A673 (cell line): ENCODE results near the gene IL21R.

Source experiments
- CTCF ChIP-seq: fragments of 300-800, 200-600 bp; sonication (generic); conservative IDR thresholded peaks from 2 replicates; pipeline ENCODE4 v1.5.1; 2017; ENCODE audit warnings: low read depth, mild to moderate bottlenecking, antibody characterized with exemption, low read length, moderate library complexity, mixed read lengths
- EZH2 ChIP-seq: fragments of 200-600 bp; sonication (generic); IDR thresholded peaks from 2 replicates; pipeline ENCODE4 v1.6.1; 2017; ENCODE audit warnings: borderline replicate concordance, low read depth, mild to moderate bottlenecking, mixed read lengths, antibody characterized with exemption, low read length; ENCODE audit not compliant: poor library complexity, severe bottlenecking

DNA sequence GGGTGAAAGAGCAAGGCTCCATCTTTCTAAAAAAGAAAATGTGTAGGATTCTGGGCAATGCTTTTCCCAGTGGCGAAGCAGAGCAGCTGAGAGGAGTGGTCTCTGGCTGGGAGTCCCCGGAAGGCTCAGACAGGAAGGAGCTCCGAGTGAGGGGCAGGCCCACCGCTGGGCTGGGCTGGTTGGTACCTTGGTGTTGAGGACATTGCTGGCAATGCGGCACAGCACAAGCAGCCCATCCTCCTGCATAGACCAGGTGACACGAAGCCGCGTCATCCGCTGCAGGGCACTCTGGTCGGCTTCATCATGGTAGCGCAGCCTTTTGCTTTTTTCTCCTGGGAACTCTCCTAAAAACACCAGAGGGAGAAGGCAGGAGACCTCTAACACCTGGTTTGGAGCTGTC is 83.8 kb downstream of the IL21R start:
- TF ChIP-seq CTCF (no peak), EZH2 (no peak)
